Common myeloid progenitor, CD34-positive (primary cell): ENCODE data around the gene ITPR2.
A peak's percentile ranks its signal among the peaks of the same experiment; 100 is the strongest.
"Not testable (repeated sequence)": the region's sequence is repeated elsewhere in the genome, so short reads cannot be mapped to it uniquely, and the experiment has no call there.

Experiments used
- CTCF ChIA-PET: fragments of 350-600 bp; sonication (Branson Sonifier 250); formaldehyde crosslinking; loops from one replicate; lab custom pipeline; 2021; ENCODE audit warnings: antibody characterized with exemption; lab: Charles Lee
- POLR2A ChIA-PET: fragments of 350-600 bp; sonication (Branson Sonifier 250); formaldehyde crosslinking; loops from one replicate; lab custom pipeline; 2021; ENCODE audit warnings: antibody characterized with exemption; lab: Charles Lee
- DNase-seq, 3 donors: peaks; one replicate each; pipeline versions ENCODE4 v3.0.0 to v3.0.0-alpha.2; 2013
- H3K27ac ChIP-seq, 2 experiments: 1 replicate in 1 of 2; 2 replicates in 1 of 2; pipeline ENCODE4 v1.7.0; 2013; ENCODE audit warnings: inconsistent platforms in 2 of 2, low read length in 2 of 2, mild to moderate bottlenecking in 2 of 2, low read depth in 1 of 2, moderate library complexity in 1 of 2; ENCODE audit not compliant: severe bottlenecking in 2 of 2, insufficient read depth in 1 of 2, poor library complexity in 1 of 2
- H3K27me3 ChIP-seq, 5 experiments: replicated peaks in 2 of 5; 1 replicate in 3 of 5; 2 replicates in 2 of 5; pipeline versions ENCODE4 v1.6.1 to v1.7.0; 2013; ENCODE audit warnings: low read length in 4 of 5, mild to moderate bottlenecking in 2 of 5, moderate library complexity in 2 of 5, inconsistent platforms in 1 of 5; ENCODE audit not compliant: insufficient read depth in 5 of 5, control insufficient read depth in 4 of 5
- H3K36me3 ChIP-seq, 4 experiments: 1 replicate in 2 of 4; 2 replicates in 2 of 4; pipeline versions ENCODE4 v1.6.1 to v1.7.0; 2013; ENCODE audit warnings: low read length in 3 of 4, control low read depth in 1 of 4, mild to moderate bottlenecking in 1 of 4; ENCODE audit not compliant: control insufficient read depth in 4 of 4, insufficient read depth in 4 of 4
- H3K4me1 ChIP-seq, 4 experiments: 1 replicate in 3 of 4; 2 replicates in 1 of 4; pipeline versions ENCODE4 v1.6.1 to v1.7.1; 2013; ENCODE audit warnings: low read length in 3 of 4, mild to moderate bottlenecking in 3 of 4, control low read depth in 1 of 4, inconsistent platforms in 1 of 4, moderate library complexity in 1 of 4; ENCODE audit not compliant: control insufficient read depth in 4 of 4, insufficient read depth in 4 of 4; ENCODE audit errors: control extremely low read depth in 1 of 4
- H3K4me3 ChIP-seq, 7 experiments: 1 replicate in 4 of 7; 2 replicates in 3 of 7; pipeline versions ENCODE4 v1.5.1 to v1.7.0; 2013; ENCODE audit warnings: mild to moderate bottlenecking in 7 of 7, low read length in 6 of 7, moderate library complexity in 6 of 7, inconsistent platforms in 2 of 7, low read depth in 2 of 7, control low read depth in 1 of 7; ENCODE audit not compliant: insufficient read depth in 4 of 7, control insufficient read depth in 1 of 7; ENCODE audit errors: extremely low read depth in 1 of 7
- H3K9me3 ChIP-seq, 5 experiments: 1 replicate in 4 of 5; 2 replicates in 1 of 5; pipeline versions ENCODE4 v1.6.1 to v1.7.1; 2013; ENCODE audit warnings: low read length in 4 of 5, mild to moderate bottlenecking in 2 of 5, inconsistent platforms in 1 of 5, low read depth in 1 of 5, moderate library complexity in 1 of 5; ENCODE audit not compliant: control insufficient read depth in 4 of 5, insufficient read depth in 2 of 5; ENCODE audit errors: control extremely low read depth in 1 of 5
- WGBS: methylation state at CpG from one replicate; pipeline ENCODE4 v1.1.5; 2013; ENCODE audit not compliant: insufficient coverage; 5-methylcytosine and 5-hydroxymethylcytosine counted together

Gene ITPR2

DNA sequence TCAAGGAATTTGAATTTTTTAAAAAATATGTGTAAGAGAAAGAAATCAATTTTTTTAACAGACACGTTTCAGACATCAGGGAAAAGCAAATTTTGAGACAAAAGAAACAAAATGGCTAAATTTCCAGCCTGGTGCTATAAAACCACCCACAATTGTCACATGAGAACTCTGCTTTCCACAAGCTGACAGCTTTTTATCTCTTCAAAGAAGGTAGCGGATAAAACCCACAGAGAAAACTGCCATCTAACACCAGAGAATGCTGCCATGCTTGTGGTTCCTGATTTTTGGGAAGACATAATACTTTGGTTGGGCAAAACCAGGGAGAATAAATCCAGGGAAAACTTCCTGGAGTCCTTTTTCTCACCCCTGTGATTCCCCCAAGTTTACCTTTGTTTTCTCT, 10.3 kb upstream of the ITPR2 start:
- DNase-seq, result peak in 2 of 3 donors; percentile 52 to 68
- Histone ChIP-seq H3K27ac (no peak overlapping the region), H3K9me3 (no peaks in the 10 kb centered on the region), H3K4me1 (peaks cover 9 to 24% (median 16%) of the 10 kb centered on the region in 4 experiments), H3K4me3 (no peak overlapping the region), H3K27me3 (no peaks in the 10 kb centered on the region), H3K36me3 (no peaks in the 10 kb centered on the region)
- ChIA-PET POLR2A (interaction anchor here (3.5 kb wide), 1 partner anchor 11 kb away, joined by 22 read pairs; the partner anchor contains the start of gene ITPR2), CTCF (interaction anchor here (1.3 to 5.1 kb wide), 4 partner anchors 10 to 42 kb away, joined by 3 to 27 read pairs (median 14); partner anchors contain the start of gene ITPR2)
- 88% methylated on average over 1 of the region's 2 CpGs for WGBS

DNA sequence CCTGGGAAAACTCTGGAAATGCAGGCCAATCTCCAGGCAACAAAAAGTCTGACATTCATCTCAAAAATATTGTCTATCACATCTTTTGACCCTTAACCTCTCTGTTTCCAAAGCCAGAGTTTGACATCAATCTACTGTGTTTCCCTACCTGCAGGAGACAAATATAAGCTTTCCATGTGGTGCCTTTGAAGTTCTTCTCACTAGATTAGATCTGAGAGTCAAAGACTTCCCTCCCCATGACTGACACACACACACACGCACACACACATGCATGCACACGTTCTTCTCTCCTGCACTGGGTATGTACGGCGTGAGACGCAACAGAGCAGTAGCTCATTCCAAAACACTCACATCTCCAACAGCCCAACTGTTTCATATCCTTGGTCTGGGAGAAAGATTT, 8.1 kb upstream of the ITPR2 start:
- 89% methylated on average over 4 of the region's 5 CpGs for WGBS
- ChIA-PET CTCF (interaction anchor here (1.0 to 1.2 kb wide), 2 partner anchors 8 to 173 kb away, joined by 3 to 5 read pairs; partner anchors contain the start of genes ITPR2 and TM7SF3), POLR2A (no interaction called here)
- no peaks in the 10 kb centered on the region for H3K9me3 ChIP-seq
- DNase-seq, result peak in 1 of 3 donors; percentile 34
- no peak overlapping the region for H3K27ac ChIP-seq
- no peaks in the 10 kb centered on the region for H3K27me3 ChIP-seq
- no peak overlapping the region for H3K4me3 ChIP-seq
- peaks cover 6 to 16% (median 11%) of the 10 kb centered on the region in 4 experiments for H3K4me1 ChIP-seq
- H3K36me3 ChIP-seq, result no peaks in the 10 kb centered on the region

DNA sequence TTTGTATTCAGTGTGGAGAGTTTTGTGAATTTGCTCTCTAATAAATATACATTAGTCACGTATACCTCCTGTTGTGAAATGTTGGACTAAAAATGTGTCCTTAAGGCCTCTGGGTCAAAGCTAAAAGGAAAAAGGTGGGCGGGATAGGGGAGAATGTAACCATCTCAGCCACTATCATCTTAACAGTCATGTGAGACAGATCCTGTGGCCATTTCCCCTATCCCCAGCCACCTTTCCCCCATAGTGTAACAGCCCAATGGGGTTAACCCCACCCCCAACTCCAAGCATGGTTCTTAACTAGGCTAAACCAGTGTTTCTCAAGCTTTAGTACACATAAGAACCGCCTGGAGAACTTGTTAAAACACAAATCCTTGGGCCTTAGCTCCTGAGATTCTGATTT, 6.5 kb upstream of the ITPR2 start:
- peaks cover 0 to 7% (median 3%) of the 10 kb centered on the region in 4 experiments for H3K4me1 ChIP-seq
- WGBS, result 100% methylated on average over 1 of the region's 3 CpGs
- no peak for DNase-seq
- no peaks in the 10 kb centered on the region for H3K27me3 ChIP-seq
- no peak overlapping the region for H3K4me3 ChIP-seq
- no peaks in the 10 kb centered on the region for H3K36me3 ChIP-seq
- no peak overlapping the region for H3K27ac ChIP-seq
- CTCF ChIA-PET, result interaction anchor here (0.9 to 1.4 kb wide), 2 partner anchors 62 to 142 kb away, joined by 3 read pairs; no protein-coding TSS in a partner anchor
- POLR2A ChIA-PET, result no interaction called here
- H3K9me3 ChIP-seq, result no peaks in the 10 kb centered on the region

DNA sequence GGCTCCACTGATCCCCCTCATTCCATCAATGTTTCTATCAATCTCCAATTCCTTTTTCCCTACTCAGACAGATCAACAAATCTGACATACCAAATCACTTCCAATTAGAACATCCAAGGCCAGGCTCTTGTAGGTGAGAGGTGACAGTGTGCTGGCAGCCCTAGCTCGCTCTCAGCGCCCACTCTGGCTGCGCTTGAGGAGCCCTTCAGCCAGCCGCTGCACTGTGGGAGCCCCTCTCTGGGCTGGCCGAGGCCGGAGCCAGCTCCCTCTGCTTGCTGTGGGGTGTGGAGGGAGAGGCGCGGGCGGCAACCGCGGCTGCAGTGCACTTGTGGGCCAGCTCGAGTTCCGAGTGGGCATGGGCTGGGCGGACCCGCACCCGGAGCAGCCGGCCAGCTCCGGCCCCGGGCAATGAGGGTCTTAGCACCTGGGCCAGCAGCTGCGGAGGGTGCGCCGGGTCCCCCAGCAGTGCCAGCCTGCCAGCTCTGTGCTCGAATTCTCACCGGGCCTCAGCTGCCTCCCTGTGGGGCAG, 6.0 kb upstream of the ITPR2 start:
- Histone ChIP-seq H3K27me3 (no peaks in the 10 kb centered on the region), H3K4me1 (peaks cover 2 to 11% (median 7%) of the 10 kb centered on the region in 4 experiments), H3K27ac (no peak overlapping the region), H3K36me3 (no peaks in the 10 kb centered on the region), H3K4me3 (no peak overlapping the region), H3K9me3 (no peaks in the 10 kb centered on the region)
- POLR2A ChIA-PET, result no interaction called here
- CTCF ChIA-PET, result interaction anchor here (0.8 to 1.4 kb wide), 3 partner anchors 28 to 142 kb away, joined by 3 read pairs; no protein-coding TSS in a partner anchor
- 95% methylated on average over 21 of the region's 24 CpGs for WGBS
- no peak for DNase-seq

DNA sequence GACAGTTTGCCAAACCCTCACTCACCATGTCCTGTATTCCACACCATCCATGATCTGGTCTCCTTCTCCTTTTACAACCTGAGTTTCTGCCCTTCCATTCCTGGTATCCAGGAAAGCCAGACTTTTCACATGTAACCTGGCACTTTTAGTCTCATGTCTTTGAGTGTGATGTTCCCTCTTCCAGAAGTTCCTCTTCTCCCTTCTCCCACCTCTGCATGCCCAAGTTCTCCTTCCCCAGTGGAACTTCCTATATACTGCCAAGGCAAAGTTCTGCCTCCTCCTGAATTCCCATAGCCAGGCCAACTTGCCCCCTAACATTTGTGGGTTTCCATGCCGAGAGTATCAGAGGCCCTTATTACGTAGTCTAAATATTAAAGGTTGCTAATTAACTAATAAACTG, 3.2 kb upstream of the ITPR2 start:
- Histone ChIP-seq H3K27me3 (no peaks in the 10 kb centered on the region), H3K4me1 (peaks cover 5 to 20% (median 12%) of the 10 kb centered on the region in 4 experiments), H3K36me3 (no peaks in the 10 kb centered on the region), H3K4me3 (no peak overlapping the region), H3K27ac (no peak overlapping the region), H3K9me3 (no peaks in the 10 kb centered on the region)
- no CpG with 5 or more reads among the region's 2 CpGs for WGBS
- ChIA-PET CTCF (interaction anchor here (6.7 kb wide), 1 partner anchor 49 kb away, joined by 30 read pairs; no protein-coding TSS in a partner anchor), POLR2A (no interaction called here)
- no peak for DNase-seq

DNA sequence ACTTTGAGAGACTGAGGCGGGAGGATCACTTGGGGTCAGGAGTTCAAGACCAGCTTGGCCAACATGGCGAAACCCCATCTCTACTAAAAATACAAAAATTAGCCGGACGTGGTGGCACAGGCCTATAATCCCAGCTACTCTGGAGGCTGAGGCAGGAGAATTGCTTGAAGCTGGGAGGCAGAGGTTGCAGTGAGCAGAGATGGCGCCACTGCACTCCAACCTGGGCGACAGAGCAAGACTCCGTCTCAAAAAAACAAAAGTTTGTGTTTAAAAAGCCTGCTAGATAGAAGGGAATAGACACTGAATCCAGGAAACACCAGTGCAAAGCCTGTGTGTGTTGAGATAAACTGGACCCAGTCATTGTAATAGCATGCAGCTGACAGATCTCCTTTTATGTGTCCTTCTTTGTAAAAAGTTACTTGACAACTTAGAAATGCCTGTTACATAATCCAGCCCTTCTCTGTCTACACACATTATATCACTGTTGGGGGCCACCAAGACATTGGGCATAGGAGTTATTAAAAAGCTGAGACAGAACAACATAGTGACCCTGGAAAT, 1.6 kb upstream of the ITPR2 start:
- CTCF ChIA-PET, result interaction anchor here (1.2 to 6.7 kb wide), 6 partner anchors 9 to 82 kb away, joined by 3 to 30 read pairs (median 12); no protein-coding TSS in a partner anchor
- Histone ChIP-seq H3K4me1 (peaks cover 14 to 34% (median 23%) of the 10 kb centered on the region in 4 experiments), H3K4me3 (peak overlapping the region in 1 of 7 experiments; percentile 93)
- H3K9me3 ChIP-seq, H3K27ac ChIP-seq, H3K36me3 ChIP-seq, H3K27me3 ChIP-seq, POLR2A ChIA-PET: not testable (repeated sequence)
- DNase-seq, result peak in 2 of 3 donors; percentile 37 to 62
- 96% methylated on average over 3 of the region's 7 CpGs for WGBS
